ENCODE data around the gene TUT1.

DNA sequence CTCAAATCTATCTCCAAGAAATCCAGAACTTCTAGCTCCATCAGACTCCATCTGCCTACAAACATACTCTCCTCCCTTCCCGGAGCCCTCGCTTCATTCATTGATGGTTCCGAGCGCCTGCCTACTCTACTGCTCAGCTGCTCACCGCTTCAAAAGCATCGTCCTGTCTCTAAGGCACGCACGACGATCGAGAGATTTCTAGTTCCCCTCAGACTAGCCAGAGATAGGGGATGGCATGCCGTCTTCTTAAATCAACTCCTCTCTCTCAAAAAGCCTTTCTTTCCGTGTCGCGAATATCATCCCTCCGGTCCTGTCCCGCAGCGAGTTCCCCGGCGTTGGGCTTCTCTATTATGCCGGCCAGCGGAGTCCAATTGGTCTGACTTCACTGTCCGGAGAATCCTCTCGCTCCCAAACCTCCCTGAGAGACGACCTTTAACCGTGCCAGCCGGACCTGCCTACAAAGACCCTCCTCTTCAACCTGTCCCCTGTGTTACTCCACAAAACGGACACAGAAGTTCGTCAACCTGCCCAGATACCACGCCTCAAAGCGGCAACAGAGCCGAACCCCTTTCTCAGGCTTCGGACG is 18.2 kb downstream of the TUT1 start:
- TF ChIP-seq, protein P1, sequence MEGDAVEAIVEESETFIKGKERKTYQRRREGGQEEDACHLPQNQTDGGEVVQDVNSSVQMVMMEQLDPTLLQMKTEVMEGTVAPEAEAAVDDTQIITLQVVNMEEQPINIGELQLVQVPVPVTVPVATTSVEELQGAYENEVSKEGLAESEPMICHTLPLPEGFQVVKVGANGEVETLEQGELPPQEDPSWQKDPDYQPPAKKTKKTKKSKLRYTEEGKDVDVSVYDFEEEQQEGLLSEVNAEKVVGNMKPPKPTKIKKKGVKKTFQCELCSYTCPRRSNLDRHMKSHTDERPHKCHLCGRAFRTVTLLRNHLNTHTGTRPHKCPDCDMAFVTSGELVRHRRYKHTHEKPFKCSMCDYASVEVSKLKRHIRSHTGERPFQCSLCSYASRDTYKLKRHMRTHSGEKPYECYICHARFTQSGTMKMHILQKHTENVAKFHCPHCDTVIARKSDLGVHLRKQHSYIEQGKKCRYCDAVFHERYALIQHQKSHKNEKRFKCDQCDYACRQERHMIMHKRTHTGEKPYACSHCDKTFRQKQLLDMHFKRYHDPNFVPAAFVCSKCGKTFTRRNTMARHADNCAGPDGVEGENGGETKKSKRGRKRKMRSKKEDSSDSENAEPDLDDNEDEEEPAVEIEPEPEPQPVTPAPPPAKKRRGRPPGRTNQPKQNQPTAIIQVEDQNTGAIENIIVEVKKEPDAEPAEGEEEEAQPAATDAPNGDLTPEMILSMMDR (IDR thresholded peaks at IDR 0.05) = no peak
- TF ChIP-seq POLR2A (IDR thresholded peaks at IDR 0.05) = no peak
